SU-DHL-6 (cell line): ENCODE measurements around the gene FARP2.

Source experiments
- H2AFZ ChIP-seq: fragments of 200-600 bp; sonication (generic); 2 replicates; pipeline ENCODE4 v1.6.1; 2014; ENCODE audit warnings: low read depth, mild to moderate bottlenecking, moderate library complexity, mixed read lengths, antibody characterized with exemption, low read length; ENCODE audit not compliant: severe bottlenecking
- H3F3A ChIP-seq: fragments of 200-600 bp; shearing (Covaris generic); 2 replicates; pipeline ENCODE4 v1.6.0; 2016; ENCODE audit warnings: antibody characterized with exemption, mild to moderate bottlenecking; ENCODE audit not compliant: insufficient read depth
- H3K27ac ChIP-seq: fragments of 200-600 bp; sonication (generic); 2 replicates; pipeline ENCODE4 v1.5.1; 2016; ENCODE audit warnings: low read depth, mild to moderate bottlenecking, low read length, moderate library complexity, mixed read lengths
- H3K27me3 ChIP-seq: fragments of 200-600 bp; sonication (generic), shearing (Covaris generic); 2 replicates; pipeline ENCODE4 v1.6.0; 2014; ENCODE audit warnings: mild to moderate bottlenecking, low read length
- H3K36me3 ChIP-seq: fragments of 200-600 bp; sonication (generic); 2 replicates; pipeline ENCODE4 v1.6.1; 2014; ENCODE audit warnings: mild to moderate bottlenecking, low read length, mixed read lengths
- H3K4me2 ChIP-seq: fragments of 300-600, 200-600 bp; shearing (Covaris generic), sonication (generic); 2 replicates; pipeline ENCODE4 v1.6.0; 2014; ENCODE audit warnings: low read length, low read depth, mild to moderate bottlenecking; ENCODE audit not compliant: poor library complexity, severe bottlenecking
- H3K4me3 ChIP-seq: fragments of 200-600 bp; sonication (generic); 2 replicates; pipeline ENCODE4 v1.5.1; 2014; ENCODE audit warnings: antibody characterized with exemption, low read length, mild to moderate bottlenecking, mixed read lengths; ENCODE audit not compliant: insufficient read depth, poor library complexity, severe bottlenecking
- H3K79me2 ChIP-seq: fragments of 200-600 bp; sonication (generic); 2 replicates; pipeline ENCODE4 v1.6.1; 2014; ENCODE audit warnings: mild to moderate bottlenecking, low read length, moderate library complexity; ENCODE audit not compliant: insufficient read depth
- H3K9ac ChIP-seq: fragments of 200-600 bp; sonication (generic); 2 replicates; pipeline ENCODE4 v1.7.0; 2014; ENCODE audit warnings: mild to moderate bottlenecking, low read length
- H3K9me2 ChIP-seq: fragments of 200-600 bp; sonication (generic); replicated peaks from 2 replicates; pipeline ENCODE4 v1.6.1; 2014; ENCODE audit warnings: low read length; ENCODE audit not compliant: insufficient read depth
- H3K9me3 ChIP-seq: fragments of 200-600 bp; sonication (generic); 2 replicates; pipeline ENCODE4 v1.6.1; 2014; ENCODE audit warnings: low read length, mixed read lengths; ENCODE audit not compliant: insufficient read depth
- H4K20me1 ChIP-seq: fragments of 200-600 bp; sonication (generic); 2 replicates; pipeline ENCODE4 v1.6.1; 2014; ENCODE audit warnings: low read depth, mild to moderate bottlenecking, antibody characterized with exemption, low read length, moderate library complexity, mixed read lengths
- CTCF ChIP-seq: fragments of 200-600 bp; sonication (generic); IDR thresholded peaks from one replicate; pipeline ENCODE4 v1.5.1; 2017; ENCODE audit warnings: antibody characterized with exemption, mild to moderate bottlenecking, low read length, moderate library complexity; ENCODE audit not compliant: insufficient read depth, poor library complexity, severe bottlenecking
- EZH2phosphoT487 ChIP-seq: fragments of 200-600 bp; sonication (generic), shearing (Covaris generic); conservative IDR thresholded peaks from 2 replicates; pipeline ENCODE4 v1.6.1; 2018; ENCODE audit warnings: mild to moderate bottlenecking, antibody characterized with exemption, low read length, moderate library complexity, mixed read lengths

The FARP2 gene

GRCh38 chr2:241495172-241496002 lies 139.3 kb downstream of the FARP2 start:
- Histone ChIP-seq H3K79me2 (no peaks in the 10 kb centered on the region), H3K9me2 (no peaks in the 10 kb centered on the region), H3K9ac (no peak overlapping the region), H4K20me1 (no peaks in the 10 kb centered on the region), H3F3A (no peaks in the 10 kb centered on the region), H3K27ac (no peak overlapping the region), H3K4me3 (no peak overlapping the region), H3K27me3 (no peaks in the 10 kb centered on the region), H2AFZ (no peak overlapping the region), H3K4me2 (no peak overlapping the region), H3K36me3 (no peaks in the 10 kb centered on the region), H3K9me3 (no peaks in the 10 kb centered on the region)
- TF ChIP-seq EZH2phosphoT487, result no peak
- TF ChIP-seq CTCF, result no peak

DNA sequence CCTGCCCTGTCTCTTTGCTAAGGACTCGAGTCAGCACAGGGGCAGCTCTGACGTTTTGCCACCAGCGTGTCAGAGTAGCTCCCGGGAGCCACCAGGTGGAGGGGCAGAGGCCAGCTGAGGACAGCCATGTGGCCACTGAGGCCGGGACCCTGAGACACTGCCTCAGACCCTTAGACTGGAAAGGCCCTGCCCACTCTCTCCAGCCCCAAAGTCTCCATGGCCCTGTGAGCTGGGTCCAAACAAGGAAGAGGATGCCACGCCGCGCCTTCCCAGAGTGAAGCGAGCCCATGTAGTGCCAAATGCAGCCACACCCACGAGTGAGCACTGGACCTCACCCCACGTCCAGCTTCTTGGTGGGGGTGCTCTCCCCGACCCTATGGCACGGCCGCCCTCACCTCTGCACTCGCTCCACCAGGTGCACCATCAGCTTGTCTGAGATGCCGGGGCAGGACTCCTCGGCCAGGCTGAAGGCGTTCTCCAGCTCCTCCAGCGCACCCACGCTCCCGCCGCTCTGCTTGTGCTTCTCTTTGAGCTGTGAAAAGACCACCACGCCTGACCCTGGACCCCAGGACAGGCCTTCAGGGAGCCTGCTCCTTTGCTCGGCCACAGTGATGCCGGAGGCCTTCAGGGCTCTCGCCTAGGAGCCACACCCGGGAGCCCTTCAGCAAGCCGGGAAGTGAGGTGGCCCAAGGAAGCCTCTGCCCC lies 140.1 kb downstream of the FARP2 start:
- H2AFZ ChIP-seq, result no peak overlapping the region
- no peak overlapping the region for H3K4me2 ChIP-seq
- H3K36me3 ChIP-seq, result no peaks in the 10 kb centered on the region
- H3K79me2 ChIP-seq, result no peaks in the 10 kb centered on the region
- H3K27me3 ChIP-seq, result no peaks in the 10 kb centered on the region
- H3K9me3 ChIP-seq, result no peaks in the 10 kb centered on the region
- TF ChIP-seq EZH2phosphoT487, result no peak
- TF ChIP-seq CTCF, result no peak
- no peak overlapping the region for H3K27ac ChIP-seq
- H3K9ac ChIP-seq, result no peak overlapping the region
- no peaks in the 10 kb centered on the region for H3F3A ChIP-seq
- H3K4me3 ChIP-seq, result no peak overlapping the region
- no peaks in the 10 kb centered on the region for H3K9me2 ChIP-seq
- no peaks in the 10 kb centered on the region for H4K20me1 ChIP-seq

- Histone ChIP-seq H4K20me1 (no peaks in the 10 kb centered on the region), H2AFZ (no peak overlapping the region), H3K4me3 (no peak overlapping the region), H3K79me2 (no peaks in the 10 kb centered on the region), H3K9me3 (no peaks in the 10 kb centered on the region), H3K9ac (no peak overlapping the region), H3K36me3 (no peaks in the 10 kb centered on the region), H3F3A (no peaks in the 10 kb centered on the region), H3K4me2 (no peak overlapping the region), H3K27me3 (no peaks in the 10 kb centered on the region), H3K27ac (no peak overlapping the region), H3K9me2 (no peaks in the 10 kb centered on the region)
- TF ChIP-seq CTCF (no peak), EZH2phosphoT487 (no peak)
Measured at GRCh38 chr2:241496904-241497877, 141.1 kb downstream of the FARP2 start.
